Effector memory CD4-positive, alpha-beta T cell (primary cell): ENCODE data around the gene RFC5.
"Not testable (repeated sequence)": the region's sequence is repeated elsewhere in the genome, so short reads cannot be mapped to it uniquely, and the experiment has no call there.

Experiments used
- DNase-seq, 3 donors: peaks; one replicate each; pipeline ENCODE4 v3.0.0-alpha.2; 2020
- H3K27ac ChIP-seq: 2 replicates; pipeline ENCODE4 v1.7.0; 2013; ENCODE audit warnings: mild to moderate bottlenecking, low read length, moderate library complexity; ENCODE audit not compliant: insufficient read depth, poor library complexity, severe bottlenecking
- H3K27me3 ChIP-seq: replicated peaks from 2 replicates; pipeline ENCODE4 v1.7.0; 2013; ENCODE audit warnings: mild to moderate bottlenecking, low read length; ENCODE audit not compliant: insufficient read depth, control insufficient read depth, poor library complexity, severe bottlenecking
- H3K36me3 ChIP-seq: 2 replicates; pipeline ENCODE4 v1.7.0; 2013; ENCODE audit warnings: mild to moderate bottlenecking, low read length, moderate library complexity; ENCODE audit not compliant: control insufficient read depth, insufficient read depth
- H3K4me1 ChIP-seq: 2 replicates; pipeline ENCODE4 v1.7.0; 2013; ENCODE audit warnings: low read length, mild to moderate bottlenecking; ENCODE audit not compliant: control insufficient read depth, insufficient read depth, poor library complexity, severe bottlenecking
- H3K4me3 ChIP-seq: 2 replicates; pipeline ENCODE4 v1.7.0; 2013; ENCODE audit warnings: low read length, low read depth, mild to moderate bottlenecking; ENCODE audit not compliant: insufficient read depth, poor library complexity, severe bottlenecking
- H3K9me3 ChIP-seq: 2 replicates; pipeline ENCODE4 v1.7.0; 2013; ENCODE audit warnings: mild to moderate bottlenecking, low read length, moderate library complexity; ENCODE audit not compliant: control insufficient read depth

RFC5 gene

GRCh38 chr12:117980616-117981015 is 35.9 kb upstream of the RFC5 start:
- no peaks in the 10 kb centered on the region for H3K36me3 ChIP-seq
- H3K27ac ChIP-seq: no peak overlapping the region
- H3K27me3 ChIP-seq: no peaks in the 10 kb centered on the region
- H3K4me1 ChIP-seq: no peaks in the 10 kb centered on the region
- DNase-seq: no peak
- H3K4me3 ChIP-seq: no peak overlapping the region
- no peaks in the 10 kb centered on the region for H3K9me3 ChIP-seq

GRCh38 chr12:117981267-117981666 is 35.2 kb upstream of the RFC5 start:
- H3K4me3 ChIP-seq: no peak overlapping the region
- H3K4me1 ChIP-seq: no peaks in the 10 kb centered on the region
- no peaks in the 10 kb centered on the region for H3K36me3 ChIP-seq
- DNase-seq: no peak
- H3K9me3 ChIP-seq: no peaks in the 10 kb centered on the region
- no peak overlapping the region for H3K27ac ChIP-seq
- no peaks in the 10 kb centered on the region for H3K27me3 ChIP-seq

- H3K36me3 ChIP-seq: no peaks in the 10 kb centered on the region
- H3K9me3 ChIP-seq: no peaks in the 10 kb centered on the region
- H3K4me3 ChIP-seq: no peak overlapping the region
- H3K27ac ChIP-seq: no peak overlapping the region
- no peak for DNase-seq
- H3K4me1 ChIP-seq: no peaks in the 10 kb centered on the region
- H3K27me3 ChIP-seq: no peaks in the 10 kb centered on the region
These were observed 31.3 kb upstream of the RFC5 start for GRCh38 chr12:117985182-117985581.

GRCh38 chr12:117986705-117987469 is 29.6 kb upstream of the RFC5 start:
- no peaks in the 10 kb centered on the region for H3K27me3 ChIP-seq
- H3K27ac ChIP-seq: no peak overlapping the region
- H3K4me3 ChIP-seq: no peak overlapping the region
- H3K4me1 ChIP-seq: no peaks in the 10 kb centered on the region
- H3K36me3 ChIP-seq: no peaks in the 10 kb centered on the region
- no peaks in the 10 kb centered on the region for H3K9me3 ChIP-seq
- DNase-seq: no peak

GRCh38 chr12:117994551-117995438 is 21.7 kb upstream of the RFC5 start:
- no peak for DNase-seq
- Histone ChIP-seq H3K4me1 (no peaks in the 10 kb centered on the region), H3K27ac (no peak overlapping the region), H3K27me3 (no peaks in the 10 kb centered on the region), H3K36me3 (no peaks in the 10 kb centered on the region), H3K4me3 (no peak overlapping the region), H3K9me3 (no peaks in the 10 kb centered on the region)

GRCh38 chr12:117998719-117999118 is 17.8 kb upstream of the RFC5 start:
- H3K4me1 ChIP-seq: no peaks in the 10 kb centered on the region
- no peaks in the 10 kb centered on the region for H3K9me3 ChIP-seq
- H3K36me3 ChIP-seq: no peaks in the 10 kb centered on the region
- no peak overlapping the region for H3K27ac ChIP-seq
- H3K27me3 ChIP-seq: no peaks in the 10 kb centered on the region
- no peak for DNase-seq
- H3K4me3 ChIP-seq: no peak overlapping the region

GRCh38 chr12:117999806-118000205 is 16.7 kb upstream of the RFC5 start:
- not testable (repeated sequence) for H3K27me3 ChIP-seq, H3K27ac ChIP-seq, H3K9me3 ChIP-seq, DNase-seq, H3K4me1 ChIP-seq, H3K36me3 ChIP-seq, H3K4me3 ChIP-seq

GRCh38 chr12:118010903-118011302 is 5.6 kb upstream of the RFC5 start:
- Histone ChIP-seq H3K4me3 (no peak overlapping the region), H3K27me3 (no peaks in the 10 kb centered on the region), H3K36me3 (no peaks in the 10 kb centered on the region), H3K4me1 (no peaks in the 10 kb centered on the region), H3K27ac (no peak overlapping the region), H3K9me3 (no peaks in the 10 kb centered on the region)
- no peak for DNase-seq

- Histone ChIP-seq H3K9me3 (no peaks in the 10 kb centered on the region), H3K4me1 (no peaks in the 10 kb centered on the region), H3K27me3 (no peaks in the 10 kb centered on the region), H3K4me3 (no peak overlapping the region), H3K27ac (no peak overlapping the region), H3K36me3 (no peaks in the 10 kb centered on the region)
- DNase-seq: no peak
These were observed 5.1 kb upstream of the RFC5 start for GRCh38 chr12:118011377-118011776.

GRCh38 chr12:118011961-118012360 is 4.5 kb upstream of the RFC5 start:
- DNase-seq: no peak
- Histone ChIP-seq H3K9me3 (no peaks in the 10 kb centered on the region), H3K27me3 (no peaks in the 10 kb centered on the region), H3K4me3 (no peak overlapping the region), H3K4me1 (peaks cover under 1% of the 10 kb centered on the region), H3K27ac (no peak overlapping the region), H3K36me3 (no peaks in the 10 kb centered on the region)
